Body of pancreas (tissue), 4 donors: ENCODE results near the gene KCNJ6.

Source experiments
- POLR2A ChIP-seq, 3 donors: fragments of 450-650 bp; IDR thresholded peaks; one replicate each; pipeline ENCODE4 v1.6.1; 2016; ENCODE audit warnings: antibody characterized with exemption in 3 of 3, mild to moderate bottlenecking in 2 of 3
- TF ChIP-seq, protein P1 (sequence below), 7 experiments: fragments of 450-650 bp in 4 of 7; fragments of 200-600 bp in 3 of 7; sonication (generic) in 3 of 7; IDR thresholded peaks; one replicate each; pipeline ENCODE4 v1.5.1; 2016 to 2019; ENCODE audit warnings: antibody characterized with exemption in 7 of 7

DNA sequence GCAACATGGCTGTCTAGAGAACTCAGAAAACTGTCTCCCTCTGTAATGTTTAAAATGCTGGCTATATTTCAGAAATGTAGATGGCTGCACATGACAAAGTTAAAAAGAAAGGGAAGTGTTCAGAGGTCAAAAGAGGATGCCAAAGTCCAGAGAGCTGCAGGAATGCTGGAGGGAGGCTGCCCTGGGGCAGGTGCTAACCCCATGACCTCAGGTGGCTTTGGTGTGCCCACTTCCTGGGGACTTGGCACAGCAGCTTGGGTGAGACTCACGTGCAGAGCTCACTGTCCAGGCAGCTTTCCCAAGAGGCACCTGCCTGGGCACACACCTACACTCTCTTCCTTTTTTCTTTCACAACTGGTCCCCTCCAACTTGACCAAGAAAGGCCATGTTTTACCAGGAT is 256.4 kb downstream of the KCNJ6 start:
- TF ChIP-seq, protein P1, sequence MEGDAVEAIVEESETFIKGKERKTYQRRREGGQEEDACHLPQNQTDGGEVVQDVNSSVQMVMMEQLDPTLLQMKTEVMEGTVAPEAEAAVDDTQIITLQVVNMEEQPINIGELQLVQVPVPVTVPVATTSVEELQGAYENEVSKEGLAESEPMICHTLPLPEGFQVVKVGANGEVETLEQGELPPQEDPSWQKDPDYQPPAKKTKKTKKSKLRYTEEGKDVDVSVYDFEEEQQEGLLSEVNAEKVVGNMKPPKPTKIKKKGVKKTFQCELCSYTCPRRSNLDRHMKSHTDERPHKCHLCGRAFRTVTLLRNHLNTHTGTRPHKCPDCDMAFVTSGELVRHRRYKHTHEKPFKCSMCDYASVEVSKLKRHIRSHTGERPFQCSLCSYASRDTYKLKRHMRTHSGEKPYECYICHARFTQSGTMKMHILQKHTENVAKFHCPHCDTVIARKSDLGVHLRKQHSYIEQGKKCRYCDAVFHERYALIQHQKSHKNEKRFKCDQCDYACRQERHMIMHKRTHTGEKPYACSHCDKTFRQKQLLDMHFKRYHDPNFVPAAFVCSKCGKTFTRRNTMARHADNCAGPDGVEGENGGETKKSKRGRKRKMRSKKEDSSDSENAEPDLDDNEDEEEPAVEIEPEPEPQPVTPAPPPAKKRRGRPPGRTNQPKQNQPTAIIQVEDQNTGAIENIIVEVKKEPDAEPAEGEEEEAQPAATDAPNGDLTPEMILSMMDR (IDR thresholded peaks at IDR 0.05) = no peak
- no peak for TF ChIP-seq POLR2A (IDR thresholded peaks at IDR 0.05)
